HCT116 (cell line): ENCODE data around the gene MYADML2. TPM values are rescaled to one million over a fixed set of nuclear protein-coding genes. Genes with fewer than 3 reads are reported as not detected.
A peak's percentile ranks its signal among the peaks of the same experiment; 100 is the strongest.
"Not testable (repeated sequence)": the region's sequence is repeated elsewhere in the genome, so short reads cannot be mapped to it uniquely, and the experiment has no call there.

Experiments
- ATAC-seq: fragments of 200-7000 bp; cut with Tn5 transposase; 2 replicates; pipeline ENCODE4 v1.9.1; 2020; ENCODE audit warnings: mild to moderate bottlenecking, moderate library complexity
- BruUV-seq: library from RNA; stranded (reverse); fragments of 400-500 nt; replicated peaks from 2 replicates; lab custom pipeline; 2021; lab: Mats Ljungman, UMichigan
- CTCF ChIA-PET: fragments of 300-600 bp; sonication (Branson Sonifier 250); formaldehyde crosslinking; loops from one replicate; lab custom pipeline; 2021; ENCODE audit warnings: antibody characterized with exemption; lab: Charles Lee
- POLR2A ChIA-PET: fragments of 300-600, 350-600 bp; sonication (Branson Sonifier 250); formaldehyde crosslinking; loops from one replicate; lab custom pipeline; 2021; ENCODE audit warnings: antibody characterized with exemption; lab: Charles Lee
- RAD21 ChIA-PET, 2 experiments: fragments of 300-600 bp; sonication (Branson Sonifier 250); formaldehyde crosslinking; loops; one replicate each; lab custom pipeline; 2023; ENCODE audit warnings: low total read pairs in 2 of 2; ENCODE audit not compliant: uncharacterized antibody in 2 of 2, unreplicated experiment in 2 of 2, low non-redundant PET in 1 of 2; lab: Charles Lee
- DNase-seq: peaks from one replicate; pipeline ENCODE4 v3.0.0-alpha.2; 2010; ENCODE audit warnings: low read depth, low spot score
- H2AFZ ChIP-seq: fragments of 200-600 bp; shearing (Covaris generic), sonication (generic); 2 replicates; pipeline ENCODE4 v1.6.1; 2017; ENCODE audit warnings: low read depth, mixed run types, mixed read lengths, antibody characterized with exemption, low read length; ENCODE audit not compliant: poor library complexity, severe bottlenecking
- H3K27ac ChIP-seq: 2 replicates; pipeline ENCODE4 v1.5.1; 2012; ENCODE audit warnings: low read depth, low read length
- H3K27me3 ChIP-seq: fragments of 200-600 bp; sonication (generic); 2 replicates; pipeline ENCODE4 v1.6.1; 2016; ENCODE audit warnings: mixed run types, low read length, mixed read lengths; ENCODE audit not compliant: insufficient read depth
- H3K36me3 ChIP-seq, 2 experiments: fragments of 200-500 bp in 1 of 2; fragments of 200-600 bp in 1 of 2; sonication (Bioruptor generic) in 1 of 2; sonication (generic) in 1 of 2; 2 replicates each; pipeline versions ENCODE4 v1.5.1 to v1.6.1; 2014 to 2016; ENCODE audit warnings: low read length in 2 of 2, inconsistent platforms in 1 of 2, mixed read lengths in 1 of 2, mixed run types in 1 of 2; ENCODE audit not compliant: insufficient read depth in 2 of 2, control insufficient read depth in 1 of 2
- H3K4me1 ChIP-seq, 2 experiments: fragments of 200-600 bp in 1 of 2; sonication (generic) in 1 of 2; 2 replicates each; pipeline versions ENCODE4 v1.5.1 to v1.6.1; 2012 to 2017; ENCODE audit warnings: low read length in 2 of 2, inconsistent platforms in 1 of 2, mild to moderate bottlenecking in 1 of 2, mixed read lengths in 1 of 2, mixed run types in 1 of 2, moderate library complexity in 1 of 2; ENCODE audit not compliant: insufficient read depth in 2 of 2, control insufficient read depth in 1 of 2
- H3K4me2 ChIP-seq: fragments of 200-600 bp; sonication (generic); 2 replicates; pipeline ENCODE4 v1.6.1; 2017; ENCODE audit warnings: mixed run types, low read length, mixed read lengths
- H3K4me3 ChIP-seq, 2 experiments: fragments of 200-600 bp in 1 of 2; sonication (generic) in 1 of 2; replicated peaks in 1 of 2; 2 replicates each; pipeline ENCODE4 v1.5.1; 2011 to 2016; ENCODE audit warnings: low read length in 2 of 2, control low read depth in 1 of 2, low read depth in 1 of 2, mild to moderate bottlenecking in 1 of 2, mixed read lengths in 1 of 2, mixed run types in 1 of 2
- H3K79me2 ChIP-seq: fragments of 200-600 bp; sonication (generic); 2 replicates; pipeline ENCODE4 v1.6.1; 2017; ENCODE audit warnings: mild to moderate bottlenecking, mixed run types, low read length, moderate library complexity, mixed read lengths; ENCODE audit not compliant: insufficient read depth
- H3K9ac ChIP-seq: fragments of 200-600 bp; sonication (generic); 2 replicates; pipeline ENCODE4 v1.6.1; 2016; ENCODE audit warnings: low read length, mixed read lengths
- H3K9me2 ChIP-seq: fragments of 200-600 bp; sonication (generic), shearing (Covaris generic); 2 replicates; pipeline ENCODE4 v1.6.1; 2017; ENCODE audit warnings: mixed run types, mild to moderate bottlenecking, moderate library complexity; ENCODE audit not compliant: insufficient read depth
- H3K9me3 ChIP-seq, 2 experiments: fragments of 200-500 bp in 1 of 2; fragments of 200-600 bp in 1 of 2; sonication (Bioruptor generic) in 1 of 2; sonication (generic) in 1 of 2; 2 replicates each; pipeline ENCODE4 v1.6.1; 2014 to 2017; ENCODE audit warnings: low read length in 2 of 2, mixed read lengths in 2 of 2, inconsistent platforms in 1 of 2, low read depth in 1 of 2, mild to moderate bottlenecking in 1 of 2, mixed run types in 1 of 2, moderate library complexity in 1 of 2; ENCODE audit not compliant: control insufficient read depth in 1 of 2, insufficient read depth in 1 of 2
- H4K20me1 ChIP-seq: fragments of 200-600 bp; sonication (generic), shearing (Covaris generic); 2 replicates; pipeline ENCODE4 v1.6.1; 2017; ENCODE audit warnings: mixed run types, mild to moderate bottlenecking, moderate library complexity; ENCODE audit not compliant: insufficient read depth
- CEBPB ChIP-seq: IDR thresholded peaks from 2 replicates; pipeline ENCODE4 v1.6.1; 2012; ENCODE audit warnings: low read depth
- ELF1 ChIP-seq: IDR thresholded peaks from 2 replicates; pipeline ENCODE4 v1.6.1; 2012; ENCODE audit warnings: low read depth, borderline replicate concordance
- MAX ChIP-seq: IDR thresholded peaks from 2 replicates; pipeline ENCODE4 v1.6.1; 2012
- SP1 ChIP-seq: IDR thresholded peaks from 2 replicates; pipeline ENCODE4 v1.6.1; 2012; ENCODE audit warnings: low read depth
- YY1 ChIP-seq: IDR thresholded peaks from 2 replicates; pipeline ENCODE4 v1.6.1; 2011; ENCODE audit warnings: low read length, low read depth, moderate library complexity, mild to moderate bottlenecking; ENCODE audit not compliant: insufficient replicate concordance; ENCODE audit errors: extremely low read depth
- ZBTB33 ChIP-seq: IDR thresholded peaks from 2 replicates; pipeline ENCODE4 v1.6.1; 2011; ENCODE audit warnings: mild to moderate bottlenecking, low read length, moderate library complexity; ENCODE audit not compliant: insufficient replicate concordance; ENCODE audit errors: extremely low read depth
- ZFX ChIP-seq: fragments of 450-650 bp; IDR thresholded peaks from 2 replicates; pipeline ENCODE4 v1.6.1; 2017
- ZNF274 ChIP-seq: fragments of 200-500 bp; sonication (Bioruptor generic); IDR thresholded peaks from 2 replicates; pipeline ENCODE4 v1.6.1; 2014; ENCODE audit warnings: mild to moderate bottlenecking, low read depth, low read length, inconsistent platforms
- intact Hi-C: fragments of 100-400 bp; cut with micrococcal nuclease; formaldehyde crosslinking; loops from 2 replicates; pipeline ENCODE4 v1.10.0; 2022
- total RNA-seq: library from RNA; stranded (reverse); gene quantifications from one replicate; pipeline ENCODE4 v1.2.1, GENCODE V29; 2021; ENCODE audit not compliant: unreplicated experiment

MYADML2 gene
- total RNA-seq, 1 experiment from 2014 or later, result not detected

GRCh38 chr17:81918832-81919545, 28.0 kb downstream of the MYADML2 start:
- H3K4me3 ChIP-seq, result no peak overlapping the region
- intact Hi-C loops, result no loop called here
- H3K4me2 ChIP-seq, result no peak overlapping the region
- H3K27me3 ChIP-seq, result no peaks in the 10 kb centered on the region
- no peak overlapping the region for H2AFZ ChIP-seq
- peaks cover 27 to 46% of the 10 kb centered on the region in 2 experiments for H3K4me1 ChIP-seq
- ATAC-seq (no peak), DNase-seq (no peak)
- H3K9me3 ChIP-seq, result no peaks in the 10 kb centered on the region
- BruUV-seq, result no TSS peak
- POLR2A ChIA-PET, result no interaction called here
- TF ChIP-seq CEBPB, result no peak
- no peak for TF ChIP-seq YY1
- no peak for TF ChIP-seq ZFX
- TF ChIP-seq ELF1, result no peak
- no peak for TF ChIP-seq SP1
- TF ChIP-seq MAX, result no peak
- TF ChIP-seq ZNF274, result no peak
- no peak for TF ChIP-seq ZBTB33
- H3K27ac ChIP-seq, result peak overlapping the region; percentile 5; the same call in 1 of the 2 replicates
- CTCF ChIA-PET, result no interaction called here
- no peaks in the 10 kb centered on the region for H3K9me2 ChIP-seq
- RAD21 ChIA-PET, result no interaction called here
- no peak overlapping the region for H3K9ac ChIP-seq
- no peaks in the 10 kb centered on the region for H4K20me1 ChIP-seq
- H3K79me2 ChIP-seq, result peaks cover 91% of the 10 kb centered on the region
- H3K36me3 ChIP-seq, result peaks cover 28 to 58% of the 10 kb centered on the region in 2 experiments; a peak in 3 of 4 replicates

GRCh38 chr17:81918333-81918669, 28.7 kb downstream of the MYADML2 start:
- POLR2A ChIA-PET, intact Hi-C loops, H3K27me3 ChIP-seq, H4K20me1 ChIP-seq, H3K9me3 ChIP-seq, DNase-seq, BruUV-seq, H2AFZ ChIP-seq, RAD21 ChIA-PET, H3K27ac ChIP-seq, CTCF ChIA-PET, H3K9me2 ChIP-seq, H3K9ac ChIP-seq: not testable (repeated sequence)
- Histone ChIP-seq H3K4me3 (peak overlapping the region; percentile 21 to 67; a peak in 3 of 4 replicates), H3K4me2 (peak overlapping the region; percentile 82), H3K79me2 (peaks cover 84% of the 10 kb centered on the region), H3K4me1 (peaks cover 24 to 46% of the 10 kb centered on the region in 2 experiments), H3K36me3 (peaks cover 34 to 65% of the 10 kb centered on the region in 2 experiments; a peak in 3 of 4 replicates)
- ATAC-seq, result peak; percentile 41
